Measurements from ENCODE around the gene BICD1. TPM values are rescaled to one million over a fixed set of nuclear protein-coding genes. Genes with fewer than 3 reads are reported as not detected.
"Not testable (repeated sequence)": the region's sequence is repeated elsewhere in the genome, so short reads cannot be mapped to it uniquely, and the experiment has no call there.

The BICD1 gene
- total RNA-seq, 2 donors from 2014 or later: 7.8 to 15.7 TPM

DNA sequence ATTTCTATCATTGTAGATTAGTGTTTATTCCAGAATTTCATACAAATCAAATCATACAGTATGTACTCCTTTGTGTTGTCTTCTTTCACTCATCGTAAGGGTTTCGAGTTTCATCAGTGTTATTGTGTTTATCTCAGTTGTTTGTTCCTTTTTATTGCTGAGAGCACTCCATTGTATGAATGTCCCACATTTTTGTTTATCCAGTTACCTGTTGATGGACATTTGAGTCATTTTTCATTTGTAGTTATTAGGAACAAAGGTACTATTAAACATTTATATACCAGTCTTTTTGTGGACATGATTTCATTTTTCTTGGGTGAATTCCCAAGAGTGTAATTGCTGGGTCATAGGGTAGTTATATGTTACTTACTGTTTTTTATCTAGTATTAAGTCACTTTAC is 70.0 kb downstream of the BICD1 start:
- no peak overlapping the region for H3K27ac Mint-ChIP-seq
- H3K4me1 Mint-ChIP-seq: no peaks in the 10 kb centered on the region
- no peaks in the 10 kb centered on the region for H3K9me3 Mint-ChIP-seq
- H3K4me3 Mint-ChIP-seq: no peak overlapping the region
- no peaks in the 10 kb centered on the region for H3K36me3 Mint-ChIP-seq (ENCODE audit: low read depth)
- no peak for ATAC-seq (replicated peaks)
- no peaks in the 10 kb centered on the region for H3K27me3 Mint-ChIP-seq

DNA sequence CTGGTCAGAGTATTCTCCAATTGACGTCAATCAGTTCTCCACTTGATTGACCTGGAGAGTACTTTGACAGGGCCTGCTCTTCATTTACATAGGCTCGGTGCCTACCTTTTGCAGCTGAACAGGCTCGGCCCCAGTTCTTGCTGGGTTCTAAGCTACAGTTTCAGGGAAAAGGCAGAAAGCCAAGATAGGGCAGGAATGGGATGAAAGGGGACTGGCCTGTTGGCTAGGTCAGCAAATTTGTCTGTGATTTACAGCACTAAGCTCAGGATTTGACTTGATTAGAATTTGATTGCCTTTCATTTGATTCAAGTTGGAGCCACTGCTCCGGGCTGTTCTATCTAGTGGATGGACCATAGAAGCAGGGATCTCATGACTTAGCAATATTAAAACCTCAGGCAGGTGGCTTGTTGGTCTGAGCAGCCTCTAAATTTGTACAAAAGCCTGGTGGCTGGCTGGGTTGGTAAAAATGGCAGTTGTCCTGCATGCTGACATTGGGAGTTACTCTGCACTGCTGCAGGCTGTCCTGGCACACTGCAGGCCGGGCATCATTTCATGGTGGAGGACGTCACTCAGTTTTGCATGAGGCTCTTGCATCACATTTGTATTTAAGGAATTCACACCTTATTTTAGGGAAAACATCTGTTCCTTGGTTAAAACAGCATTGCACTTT is 71.8 kb downstream of the BICD1 start:
- ATAC-seq (replicated peaks): no peak
- Mint-ChIP-seq H3K27me3 (no peaks in the 10 kb centered on the region), H3K4me3 (no peak overlapping the region), H3K36me3 (ENCODE audit: low read depth) (no peaks in the 10 kb centered on the region), H3K9me3 (no peaks in the 10 kb centered on the region), H3K27ac (no peak overlapping the region), H3K4me1 (no peaks in the 10 kb centered on the region)

DNA sequence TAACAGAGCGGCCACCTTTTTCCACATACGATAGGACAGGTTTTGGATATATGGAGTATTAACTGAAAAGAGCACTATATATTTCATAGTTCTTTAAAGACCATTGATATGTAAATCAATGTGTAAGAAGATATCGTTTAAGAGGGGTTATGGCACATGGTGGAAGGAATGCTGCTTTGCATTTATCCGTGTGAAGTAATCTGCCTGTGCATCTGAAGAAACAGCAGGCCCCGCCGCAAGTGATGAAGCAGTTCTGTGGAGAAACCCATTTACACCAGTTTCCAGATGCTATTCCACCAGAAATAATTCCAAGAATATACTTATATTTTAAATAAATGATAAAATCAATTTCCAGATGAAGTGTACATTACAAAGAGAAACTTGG is 72.4 kb downstream of the BICD1 start:
- no peaks in the 10 kb centered on the region for H3K9me3 Mint-ChIP-seq
- no peaks in the 10 kb centered on the region for H3K4me1 Mint-ChIP-seq
- no peak for ATAC-seq (replicated peaks)
- H3K36me3 Mint-ChIP-seq (ENCODE audit: low read depth): no peaks in the 10 kb centered on the region
- H3K4me3 Mint-ChIP-seq: no peak overlapping the region
- H3K27me3 Mint-ChIP-seq: no peaks in the 10 kb centered on the region
- no peak overlapping the region for H3K27ac Mint-ChIP-seq

DNA sequence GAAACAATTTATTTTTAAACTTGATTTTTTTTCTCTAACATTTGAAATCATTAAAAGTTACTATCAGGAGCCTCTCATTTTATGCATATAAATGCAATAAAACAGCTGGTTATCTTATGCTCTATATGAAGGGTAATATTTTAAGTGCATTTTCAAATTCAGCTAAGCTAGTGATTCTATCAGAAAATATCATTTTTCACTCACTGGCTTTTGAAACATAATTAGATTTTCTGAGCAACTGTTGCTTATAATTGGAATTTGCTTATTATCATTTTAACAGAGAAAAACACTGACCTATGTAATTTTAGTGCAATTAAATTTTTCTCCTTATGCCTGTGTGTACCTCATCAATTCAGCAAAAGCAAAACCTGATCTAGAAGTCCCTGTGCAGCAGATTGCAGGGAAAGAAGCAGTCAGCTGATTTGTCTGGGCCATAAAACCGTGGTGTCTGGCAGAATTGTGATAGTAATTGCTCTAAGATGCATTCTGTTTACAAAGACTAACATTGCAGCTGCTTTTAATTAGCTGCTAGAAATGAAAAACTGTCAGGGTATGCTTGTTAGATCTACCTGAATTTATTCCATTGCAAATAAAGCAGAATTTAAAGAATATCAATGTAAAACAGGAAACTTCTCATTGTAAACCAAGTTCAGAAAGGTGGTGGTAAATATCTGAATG is 75.0 kb downstream of the BICD1 start:
- no peaks in the 10 kb centered on the region for H3K4me1 Mint-ChIP-seq

DNA sequence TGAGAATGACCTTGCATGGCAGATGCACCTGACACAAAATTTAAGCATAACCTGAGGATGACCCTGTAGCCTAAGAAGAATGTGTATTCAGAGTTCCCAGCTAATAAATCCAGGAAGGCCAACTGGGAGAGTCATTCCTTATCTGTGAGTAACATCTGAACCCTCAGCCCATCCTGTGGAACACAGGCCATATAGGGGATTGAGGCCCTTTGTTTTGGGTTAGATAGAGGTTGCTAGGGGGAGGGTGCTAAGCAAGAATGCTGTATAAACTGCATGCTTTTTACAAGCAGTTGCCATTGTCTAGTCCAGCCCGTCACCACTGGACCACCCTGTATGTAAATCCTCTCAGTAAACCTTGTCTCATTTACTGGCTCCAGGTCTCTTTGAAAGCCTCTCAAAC is 77.0 kb downstream of the BICD1 start:
- H3K4me1 Mint-ChIP-seq: no peaks in the 10 kb centered on the region
- no peak for ATAC-seq (replicated peaks)
- H3K36me3 Mint-ChIP-seq (ENCODE audit: low read depth): no peaks in the 10 kb centered on the region
- no peak overlapping the region for H3K27ac Mint-ChIP-seq
- H3K4me3 Mint-ChIP-seq: no peak overlapping the region
- H3K27me3 Mint-ChIP-seq: no peaks in the 10 kb centered on the region
- H3K9me3 Mint-ChIP-seq: no peaks in the 10 kb centered on the region

More for the DNA sequence above, 75.0 kb downstream of the BICD1 start:
- H3K27me3 Mint-ChIP-seq: no peaks in the 10 kb centered on the region
- H3K36me3 Mint-ChIP-seq (ENCODE audit: low read depth): no peaks in the 10 kb centered on the region
- H3K27ac Mint-ChIP-seq: no peak overlapping the region
- no peak for ATAC-seq (replicated peaks)
- no peak overlapping the region for H3K4me3 Mint-ChIP-seq
- no peaks in the 10 kb centered on the region for H3K9me3 Mint-ChIP-seq

DNA sequence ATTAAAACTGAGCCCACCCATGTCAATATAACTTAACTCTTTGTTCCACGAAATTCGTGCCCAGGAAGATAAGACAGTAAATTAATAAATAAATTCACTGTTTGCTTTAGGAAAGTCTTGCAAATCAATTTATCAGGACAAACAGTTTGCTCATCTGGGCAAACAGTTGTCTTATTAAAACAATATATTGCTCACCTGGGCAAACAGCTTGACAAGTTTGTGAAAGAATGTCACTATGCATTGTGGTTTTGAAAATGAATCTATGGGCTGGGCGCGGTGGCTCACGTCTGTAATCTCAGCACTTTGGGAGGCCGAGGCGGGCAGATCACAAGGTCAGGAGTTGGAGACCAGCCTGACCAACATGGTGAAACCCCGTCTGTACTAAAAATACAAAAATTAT is 80.5 kb downstream of the BICD1 start:
- not testable (repeated sequence) for H3K27ac Mint-ChIP-seq; H3K27me3 Mint-ChIP-seq; H3K9me3 Mint-ChIP-seq; ATAC-seq (replicated peaks); H3K4me3 Mint-ChIP-seq; H3K4me1 Mint-ChIP-seq; H3K36me3 Mint-ChIP-seq (ENCODE audit: low read depth)

DNA sequence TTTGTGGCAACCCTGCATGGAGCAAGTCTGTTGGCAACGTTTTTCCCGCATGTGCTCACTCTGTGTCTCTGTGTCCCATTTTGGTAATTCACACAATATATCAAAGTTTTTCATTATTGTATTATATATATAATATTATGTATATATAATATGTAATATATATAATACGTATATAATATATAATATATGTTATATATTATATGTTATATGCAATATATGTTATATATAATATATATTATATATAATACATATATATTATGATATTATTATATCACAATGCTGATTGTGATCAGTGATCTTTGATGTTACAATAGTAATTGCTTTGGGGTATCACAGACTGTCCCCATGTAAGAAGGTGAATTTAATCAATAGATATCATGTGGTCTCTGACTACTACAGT is 84.8 kb downstream of the BICD1 start:
- no peak for ATAC-seq (replicated peaks)
- Mint-ChIP-seq H3K4me1 (no peaks in the 10 kb centered on the region), H3K4me3 (no peak overlapping the region), H3K27me3 (no peaks in the 10 kb centered on the region), H3K27ac (no peak overlapping the region), H3K36me3 (ENCODE audit: low read depth) (no peaks in the 10 kb centered on the region), H3K9me3 (peaks cover 15% of the 10 kb centered on the region)

DNA sequence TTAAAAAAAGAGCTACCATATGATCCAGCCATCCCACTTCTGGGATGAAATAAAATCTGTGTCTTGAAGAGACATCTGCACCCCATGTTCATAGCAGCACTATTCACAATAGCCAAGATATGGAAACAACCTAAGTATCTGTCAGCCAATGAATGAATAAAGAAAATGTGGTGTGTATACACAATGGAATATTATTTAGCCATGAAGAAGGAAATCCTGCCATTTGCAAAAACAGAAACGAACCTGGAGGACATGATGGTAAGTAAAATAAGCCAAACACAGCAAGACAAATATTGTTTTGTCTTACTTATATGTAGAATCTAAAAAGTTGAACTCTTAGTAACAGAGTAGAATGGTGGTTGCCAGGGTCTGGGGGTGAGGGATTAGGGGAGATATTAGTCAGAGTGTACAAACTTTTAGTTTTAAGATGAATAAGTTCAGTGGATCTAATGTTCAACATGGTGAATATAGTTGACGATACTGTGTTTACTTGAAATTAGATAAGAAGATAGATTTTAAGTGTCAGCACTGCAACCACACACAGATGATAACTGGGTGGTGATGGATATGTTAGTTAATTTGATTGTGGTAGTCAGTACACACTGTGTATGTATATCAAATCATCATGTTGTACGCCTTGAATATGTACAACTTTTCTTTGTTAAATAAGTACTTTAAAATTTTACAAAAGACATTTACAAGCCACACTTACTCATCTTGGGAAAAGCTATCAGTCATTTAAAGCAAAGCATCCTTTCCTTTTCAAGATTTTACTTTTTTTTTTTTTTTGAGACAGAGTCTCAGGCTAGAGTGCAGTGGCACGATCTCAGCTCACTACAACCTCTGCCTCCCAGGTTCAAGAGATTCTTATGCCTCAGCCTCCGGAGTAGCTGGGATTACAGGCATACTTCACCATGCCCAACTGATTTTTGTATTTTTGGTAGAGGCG is 89.9 kb downstream of the BICD1 start:
- Mint-ChIP-seq H3K4me3 (no peak overlapping the region), H3K4me1 (peaks cover 7% of the 10 kb centered on the region), H3K9me3 (peaks cover 15% of the 10 kb centered on the region), H3K27me3 (no peaks in the 10 kb centered on the region), H3K27ac (no peak overlapping the region), H3K36me3 (ENCODE audit: low read depth) (no peaks in the 10 kb centered on the region)
- peak; percentile 49 for ATAC-seq (replicated peaks)

DNA sequence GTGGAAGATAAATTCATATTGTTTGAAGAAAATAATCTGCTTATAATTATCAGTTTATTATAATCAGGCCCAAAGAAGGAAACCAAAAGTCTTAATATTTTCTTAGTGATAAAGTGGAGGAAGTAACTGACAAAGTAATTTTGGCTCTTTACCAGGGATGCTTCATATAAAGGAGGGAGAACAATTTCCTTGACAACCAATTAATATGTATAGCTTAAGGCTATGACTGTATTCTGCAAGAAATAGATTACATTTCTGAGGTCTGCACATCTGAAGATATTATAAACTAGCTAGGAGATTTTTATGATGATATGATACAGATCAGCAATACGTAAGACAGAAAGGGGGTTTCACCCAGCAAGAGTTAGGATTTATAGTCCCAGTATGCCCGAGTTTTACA is 90.8 kb downstream of the BICD1 start:
- H3K27ac Mint-ChIP-seq: no peak overlapping the region
- H3K36me3 Mint-ChIP-seq (ENCODE audit: low read depth): no peaks in the 10 kb centered on the region
- peaks cover 7% of the 10 kb centered on the region for H3K4me1 Mint-ChIP-seq
- no peaks in the 10 kb centered on the region for H3K27me3 Mint-ChIP-seq
- ATAC-seq (replicated peaks): no peak
- peaks cover 14% of the 10 kb centered on the region for H3K9me3 Mint-ChIP-seq
- H3K4me3 Mint-ChIP-seq: no peak overlapping the region

DNA sequence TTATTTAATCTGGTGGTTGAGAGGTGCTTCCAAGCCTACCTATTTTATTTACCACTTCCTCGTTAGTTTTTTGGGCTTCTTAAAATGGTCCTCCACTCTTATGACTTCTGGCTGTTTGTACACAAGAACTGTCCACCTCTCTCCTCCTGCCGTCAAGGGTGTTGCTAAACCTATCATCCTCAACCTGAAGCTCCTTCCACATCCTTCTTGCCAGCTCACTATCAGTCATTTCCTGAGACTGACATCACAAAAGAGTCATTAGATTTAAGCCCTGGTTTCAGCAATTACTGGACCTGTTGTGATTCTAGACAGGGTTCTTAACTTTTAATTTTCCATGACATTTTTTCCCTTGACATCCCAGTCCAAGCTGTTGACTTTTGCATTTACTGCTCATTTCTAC is 91.9 kb downstream of the BICD1 start:
- H3K4me1 Mint-ChIP-seq: peaks cover 7% of the 10 kb centered on the region
- no peak overlapping the region for H3K4me3 Mint-ChIP-seq
- H3K36me3 Mint-ChIP-seq (ENCODE audit: low read depth): no peaks in the 10 kb centered on the region
- H3K9me3 Mint-ChIP-seq: peaks cover 7% of the 10 kb centered on the region
- no peaks in the 10 kb centered on the region for H3K27me3 Mint-ChIP-seq
- ATAC-seq (replicated peaks): peak; percentile 93
- no peak overlapping the region for H3K27ac Mint-ChIP-seq

DNA sequence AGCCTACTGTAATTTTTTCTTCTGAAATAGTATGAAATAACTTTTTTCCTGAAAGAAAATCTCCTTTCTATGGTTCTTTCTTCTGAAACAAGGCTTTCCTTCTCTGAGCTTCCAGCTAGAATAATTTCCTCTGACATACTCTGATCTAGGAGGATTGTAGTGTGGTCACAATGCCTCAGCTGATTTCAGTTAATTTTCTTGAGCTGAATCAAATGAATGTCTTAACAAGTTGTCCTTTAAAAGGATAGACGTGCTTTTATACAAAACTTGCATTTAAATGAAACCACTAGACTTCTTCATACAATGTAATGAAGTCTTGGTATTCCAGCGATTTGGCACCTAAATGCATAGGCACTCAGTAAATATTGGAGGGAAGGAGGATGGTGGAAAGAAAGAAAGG is 94.4 kb downstream of the BICD1 start:
- Mint-ChIP-seq H3K27ac (no peak overlapping the region), H3K27me3 (no peaks in the 10 kb centered on the region)

DNA sequence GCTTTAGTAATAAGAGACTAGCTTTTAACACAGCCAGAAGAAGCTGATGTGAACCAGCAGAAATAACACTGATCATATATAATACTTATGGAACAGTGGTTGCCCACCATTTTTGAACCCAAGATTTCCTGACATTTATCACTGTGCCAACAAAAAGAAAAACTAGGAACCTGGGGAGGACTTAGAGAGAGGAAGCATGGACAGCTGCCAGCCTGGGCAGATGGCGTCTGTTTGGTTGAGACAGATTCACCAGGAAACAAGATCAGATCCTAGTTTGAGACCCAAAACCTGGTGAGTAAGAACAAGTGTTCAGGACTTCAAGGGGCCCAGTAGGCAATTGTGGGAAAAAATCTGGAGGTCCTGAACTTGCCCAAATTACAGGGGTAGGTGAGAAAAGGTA is 95.3 kb downstream of the BICD1 start:
- Mint-ChIP-seq H3K27ac (no peak overlapping the region), H3K36me3 (ENCODE audit: low read depth) (no peaks in the 10 kb centered on the region), H3K4me1 (peaks cover 12% of the 10 kb centered on the region), H3K9me3 (no peaks in the 10 kb centered on the region), H3K27me3 (no peaks in the 10 kb centered on the region), H3K4me3 (no peak overlapping the region)
- no peak for ATAC-seq (replicated peaks)

More for the DNA sequence above, 94.4 kb downstream of the BICD1 start:
- no peaks in the 10 kb centered on the region for H3K9me3 Mint-ChIP-seq
- no peak for ATAC-seq (replicated peaks)
- H3K36me3 Mint-ChIP-seq (ENCODE audit: low read depth): no peaks in the 10 kb centered on the region
- no peak overlapping the region for H3K4me3 Mint-ChIP-seq
- peaks cover 12% of the 10 kb centered on the region for H3K4me1 Mint-ChIP-seq

DNA sequence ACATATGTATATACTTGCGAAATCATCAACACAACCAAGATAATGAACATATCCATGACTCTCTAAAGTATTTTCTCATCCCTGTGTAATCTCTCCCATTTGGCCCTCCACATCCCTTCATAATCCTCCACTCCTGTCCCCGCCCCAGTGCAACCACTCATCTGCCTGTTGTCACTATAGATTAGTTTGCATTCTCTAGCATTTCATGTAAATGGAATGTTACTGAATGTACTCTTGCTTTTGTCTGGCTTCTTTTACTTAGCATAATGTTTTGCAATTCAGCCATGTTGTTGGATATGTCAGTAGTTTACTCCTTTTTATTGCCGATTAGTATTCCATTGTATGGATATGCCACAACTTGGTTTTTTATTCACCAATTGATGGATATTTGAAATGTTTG is 99.1 kb downstream of the BICD1 start:
- H3K9me3 Mint-ChIP-seq: no peaks in the 10 kb centered on the region
- H3K4me3 Mint-ChIP-seq: no peak overlapping the region
- ATAC-seq (replicated peaks): no peak
- H3K27me3 Mint-ChIP-seq: no peaks in the 10 kb centered on the region
- H3K27ac Mint-ChIP-seq: no peak overlapping the region
- peaks cover 5% of the 10 kb centered on the region for H3K4me1 Mint-ChIP-seq
- H3K36me3 Mint-ChIP-seq (ENCODE audit: low read depth): no peaks in the 10 kb centered on the region

DNA sequence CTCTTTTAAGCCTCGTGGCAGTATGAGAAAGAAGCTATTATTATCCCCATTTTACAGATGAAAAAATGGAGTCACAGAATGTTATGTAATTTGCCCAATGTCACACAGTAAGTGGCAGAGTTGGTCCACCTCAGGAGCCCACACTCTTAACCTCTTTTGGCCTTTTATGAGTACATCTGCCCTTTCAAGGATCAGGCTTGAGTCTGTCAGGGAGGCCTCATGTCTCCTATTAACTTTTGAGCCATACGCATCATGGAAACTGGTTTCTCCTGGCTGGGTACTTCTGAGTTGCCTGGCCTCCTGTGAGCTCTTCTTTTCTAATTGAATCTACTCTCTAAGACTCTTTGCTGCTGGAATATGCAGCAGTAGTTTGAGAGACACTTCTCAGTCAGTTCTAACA is 101.7 kb downstream of the BICD1 start:
- H3K27ac Mint-ChIP-seq: no peak overlapping the region
- H3K36me3 Mint-ChIP-seq (ENCODE audit: low read depth): no peaks in the 10 kb centered on the region
- H3K4me1 Mint-ChIP-seq: peaks cover 5% of the 10 kb centered on the region
- H3K9me3 Mint-ChIP-seq: no peaks in the 10 kb centered on the region
- no peak for ATAC-seq (replicated peaks)
- no peaks in the 10 kb centered on the region for H3K27me3 Mint-ChIP-seq
- H3K4me3 Mint-ChIP-seq: no peak overlapping the region
